ENCODE results near the gene SMCO2. TPM values are rescaled to one million over a fixed set of nuclear protein-coding genes. Genes with fewer than 3 reads are reported as not detected.

The SMCO2 gene
- total RNA-seq, 1 experiment from 2014 or later, result 0.20 TPM

- H2BK5ac ChIP-seq (ENCODE audit: insufficient read length, low read length), result no peak overlapping the region
- no peak overlapping the region for H3K27ac ChIP-seq (ENCODE audit: insufficient read length, low read depth, low read length)
- no peaks in the 10 kb centered on the region for H3K79me2 ChIP-seq (ENCODE audit: insufficient read depth, low read length)
- no peak overlapping the region for H3K4ac ChIP-seq (ENCODE audit: low read depth, low read length)
- H2AFZ ChIP-seq (ENCODE audit: low read length), result no peak overlapping the region
- no peaks in the 10 kb centered on the region for H3K23me2 ChIP-seq (ENCODE audit: insufficient read length, low read depth, low read length, poor library complexity, severe bottlenecking)
- no peak overlapping the region for H2BK20ac ChIP-seq (ENCODE audit: low read depth, low read length, poor library complexity, severe bottlenecking)
- no peak overlapping the region for H3K23ac ChIP-seq (ENCODE audit: insufficient read length, low read depth, low read length)
- H3K9ac ChIP-seq (ENCODE audit: extremely low read depth, insufficient read length, low read length), result no peak overlapping the region
- no peaks in the 10 kb centered on the region for H3K27me3 Mint-ChIP-seq (ENCODE audit: low read depth)
- H3K4me1 ChIP-seq (ENCODE audit: insufficient read depth, low read length), result no peaks in the 10 kb centered on the region
- H3K79me1 ChIP-seq (ENCODE audit: insufficient read depth, low read depth, low read length, poor library complexity, severe bottlenecking), result no peaks in the 10 kb centered on the region
- H3K4me1 Mint-ChIP-seq, result peaks cover 10% of the 10 kb centered on the region in 2 experiments
- no peak overlapping the region for H3K18ac ChIP-seq (ENCODE audit: insufficient read length, low read depth, low read length)
- no peak overlapping the region for H2AK5ac ChIP-seq (ENCODE audit: insufficient read length, low read length)
- no peak for TF ChIP-seq CTCF (conservative IDR thresholded peaks at IDR 0.05)
- no peak overlapping the region for H2BK15ac ChIP-seq (ENCODE audit: low read depth, low read length)
- no peak overlapping the region for H3K4me2 ChIP-seq (ENCODE audit: insufficient read depth, insufficient read length, low read length)
- H2BK12ac ChIP-seq (ENCODE audit: insufficient read length, low read depth, low read length), result no peak overlapping the region
- H4K8ac ChIP-seq (replicated peaks; ENCODE audit: insufficient read length, low read depth, low read length), result no peak overlapping the region
- H3K4me3 Mint-ChIP-seq, result no peak overlapping the region
- no peak overlapping the region for H3T11ph ChIP-seq (ENCODE audit: low read length)
- peaks cover 0 to 4% of the 10 kb centered on the region in 2 experiments; a peak in 1 of 5 replicates for H3K9me3 Mint-ChIP-seq
- H3K9me3 ChIP-seq (ENCODE audit: control insufficient read depth, low read depth, low read length), result no peaks in the 10 kb centered on the region
- H3K56ac ChIP-seq (ENCODE audit: insufficient read length, low read depth, low read length), result no peak overlapping the region
- H4K91ac ChIP-seq (ENCODE audit: insufficient read length, low read depth, low read length), result no peak overlapping the region
- no peak overlapping the region for H3K27ac Mint-ChIP-seq
- H2BK120ac ChIP-seq (ENCODE audit: low read depth, low read length, poor library complexity, severe bottlenecking), result no peak overlapping the region
- no peak for DNase-seq
- H4K5ac ChIP-seq (ENCODE audit: insufficient read length, low read depth, low read length), result no peak overlapping the region
- H3K36me3 Mint-ChIP-seq (ENCODE audit: insufficient read depth in 1 of 3, low read depth in 3 of 3), result peaks cover 0 to 10% (median 2%) of the 10 kb centered on the region in 3 experiments; a peak in 4 of 7 replicates
- H3K14ac ChIP-seq (ENCODE audit: insufficient read depth, low read length), result no peak overlapping the region
- H4K20me1 ChIP-seq (ENCODE audit: control insufficient read depth, insufficient read depth, insufficient read length), result no peaks in the 10 kb centered on the region
- no CpG with 5 or more reads among the region's 6 CpGs for WGBS (ENCODE audit: extremely low coverage, insufficient read length, low lambda C conversion rate)
- no peaks in the 10 kb centered on the region for H3K27me3 ChIP-seq (ENCODE audit: insufficient read depth, low read length)
Measured at GRCh38 chr12:27426743-27427487, 19.6 kb upstream of the SMCO2 start.
